ENCODE data around the gene FILIP1.

Gene FILIP1

DNA sequence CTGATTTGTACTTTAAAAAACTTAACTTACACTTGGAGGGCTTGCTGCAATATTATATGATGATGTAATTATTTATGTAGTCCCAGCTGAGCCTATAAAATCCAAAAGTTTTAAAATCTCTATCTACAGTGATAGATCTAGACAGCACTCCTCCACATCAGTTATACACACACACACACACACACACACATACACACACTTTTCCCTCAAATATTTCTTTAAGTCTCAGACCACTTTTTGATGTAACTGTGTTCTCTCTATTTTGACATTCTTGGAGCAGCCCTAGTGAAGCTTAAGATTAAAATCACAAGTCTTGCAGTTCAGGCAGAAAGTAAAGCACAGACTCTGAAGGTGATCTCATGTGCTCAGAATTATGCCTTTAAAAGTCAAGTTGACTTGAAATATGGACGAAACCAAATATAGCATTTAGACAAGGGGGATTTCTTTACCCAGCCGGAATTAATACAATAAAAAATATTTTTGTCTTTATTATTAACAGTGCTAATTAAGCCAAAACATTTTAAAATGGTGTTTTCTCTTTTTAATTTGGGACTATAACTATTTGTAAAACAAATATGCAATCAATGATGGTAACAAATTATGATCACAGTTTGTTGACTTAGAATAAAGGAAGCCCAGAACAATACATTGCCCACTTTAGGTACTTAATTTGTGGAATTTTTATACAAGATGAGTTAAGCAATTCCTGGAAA is 145.5 kb downstream of the FILIP1 start:
- no peak for DNase-seq (ENCODE audit: low read depth)
- TF ChIP-seq CTCF (conservative IDR thresholded peaks at IDR 0.05; ENCODE audit: control insufficient read depth, insufficient read depth, low read depth, low read length), result no peak
- H3K4me3 ChIP-seq (ENCODE audit: control insufficient read depth, low read depth, low read length), result no peak overlapping the region

- no peak overlapping the region for H3K4me3 ChIP-seq (ENCODE audit: control insufficient read depth, low read depth, low read length)
- TF ChIP-seq CTCF (conservative IDR thresholded peaks at IDR 0.05; ENCODE audit: control insufficient read depth, insufficient read depth, low read depth, low read length), result no peak
- DNase-seq (ENCODE audit: low read depth), result no peak
These were observed 148.2 kb downstream of the FILIP1 start for GRCh38 chr6:75345413-75345812.

DNA sequence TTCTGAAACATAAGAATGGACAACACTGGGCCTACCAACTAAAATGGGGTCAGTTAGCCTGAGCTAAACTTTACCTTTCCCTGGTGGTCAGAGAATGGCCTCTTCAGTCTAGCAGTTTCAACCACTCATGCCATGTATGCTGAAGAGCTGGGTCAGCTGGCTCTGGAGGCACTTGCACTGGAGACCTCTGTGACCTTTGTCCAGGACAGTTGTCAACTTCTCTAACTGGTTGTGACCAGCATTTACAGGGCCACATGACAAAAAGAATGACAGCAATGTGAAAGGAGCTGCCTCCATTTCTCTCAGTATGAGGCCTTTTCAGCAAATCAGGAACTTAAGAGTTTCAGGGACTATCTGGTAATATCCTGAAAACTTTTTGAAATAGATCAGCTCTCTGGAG is 149.1 kb downstream of the FILIP1 start:
- no peak for DNase-seq (ENCODE audit: low read depth)
- no peak for TF ChIP-seq CTCF (conservative IDR thresholded peaks at IDR 0.05; ENCODE audit: control insufficient read depth, insufficient read depth, low read depth, low read length)
- H3K4me3 ChIP-seq (ENCODE audit: control insufficient read depth, low read depth, low read length), result no peak overlapping the region

DNA sequence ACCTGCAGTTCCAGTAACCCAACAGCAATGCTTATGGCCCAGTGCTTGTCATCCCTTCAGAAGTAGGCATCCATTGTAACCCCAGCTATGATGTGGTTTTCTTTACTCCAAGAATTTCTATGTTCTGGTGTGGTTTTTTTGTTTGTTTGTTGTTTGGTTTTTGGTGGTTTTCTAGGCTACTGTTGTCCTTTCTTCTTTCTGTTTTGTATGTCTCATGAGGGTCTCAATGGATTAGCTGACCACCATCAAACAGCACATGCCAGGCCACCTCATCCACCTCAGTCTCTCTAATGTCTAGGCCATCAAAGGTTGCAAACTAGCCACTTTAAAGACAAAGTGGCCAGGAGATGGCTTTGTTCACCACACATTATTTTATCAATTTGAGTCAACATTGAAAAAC is 149.6 kb downstream of the FILIP1 start:
- TF ChIP-seq CTCF (conservative IDR thresholded peaks at IDR 0.05; ENCODE audit: control insufficient read depth, insufficient read depth, low read depth, low read length), result no peak
- H3K4me3 ChIP-seq (ENCODE audit: control insufficient read depth, low read depth, low read length), result no peak overlapping the region
- DNase-seq (ENCODE audit: low read depth), result no peak

DNA sequence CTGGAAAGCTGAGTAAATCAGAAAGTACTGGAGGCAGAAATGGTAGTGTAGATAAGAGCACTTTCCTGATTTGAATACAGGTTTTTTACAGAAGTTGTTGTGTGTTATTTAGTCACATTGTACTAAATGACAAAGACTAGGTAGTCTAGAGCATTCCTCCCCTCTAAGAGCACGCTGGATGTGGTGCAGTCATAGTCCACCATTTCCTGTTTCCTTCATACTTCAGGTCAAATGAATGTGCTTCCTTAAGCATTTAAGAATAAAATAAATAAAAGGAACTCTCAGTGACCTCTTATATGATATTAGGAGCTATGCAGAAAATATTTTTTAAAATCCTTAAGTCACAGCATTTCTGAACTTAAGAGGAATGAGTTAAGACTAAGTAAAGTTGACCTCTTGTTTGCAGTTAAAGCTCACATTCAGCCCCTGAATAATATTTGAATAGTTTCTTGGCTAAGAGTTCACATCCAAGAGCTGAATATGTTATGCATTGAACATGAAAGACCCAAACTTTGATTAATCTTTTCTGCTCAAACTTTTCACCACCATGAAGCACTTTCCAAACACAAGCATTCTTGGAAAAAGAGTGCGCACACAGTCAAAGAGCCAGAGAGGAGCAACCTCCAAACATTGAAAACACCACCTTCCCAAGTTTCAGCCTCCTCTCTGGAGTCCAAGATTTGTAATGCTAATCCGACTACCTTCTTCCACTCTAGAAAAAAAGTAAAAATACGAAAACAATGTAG is 155.6 kb downstream of the FILIP1 start:
- DNase-seq (ENCODE audit: low read depth), result no peak
- H3K4me3 ChIP-seq (ENCODE audit: control insufficient read depth, low read depth, low read length), result no peak overlapping the region
- TF ChIP-seq CTCF (conservative IDR thresholded peaks at IDR 0.05; ENCODE audit: control insufficient read depth, insufficient read depth, low read depth, low read length), result no peak

DNA sequence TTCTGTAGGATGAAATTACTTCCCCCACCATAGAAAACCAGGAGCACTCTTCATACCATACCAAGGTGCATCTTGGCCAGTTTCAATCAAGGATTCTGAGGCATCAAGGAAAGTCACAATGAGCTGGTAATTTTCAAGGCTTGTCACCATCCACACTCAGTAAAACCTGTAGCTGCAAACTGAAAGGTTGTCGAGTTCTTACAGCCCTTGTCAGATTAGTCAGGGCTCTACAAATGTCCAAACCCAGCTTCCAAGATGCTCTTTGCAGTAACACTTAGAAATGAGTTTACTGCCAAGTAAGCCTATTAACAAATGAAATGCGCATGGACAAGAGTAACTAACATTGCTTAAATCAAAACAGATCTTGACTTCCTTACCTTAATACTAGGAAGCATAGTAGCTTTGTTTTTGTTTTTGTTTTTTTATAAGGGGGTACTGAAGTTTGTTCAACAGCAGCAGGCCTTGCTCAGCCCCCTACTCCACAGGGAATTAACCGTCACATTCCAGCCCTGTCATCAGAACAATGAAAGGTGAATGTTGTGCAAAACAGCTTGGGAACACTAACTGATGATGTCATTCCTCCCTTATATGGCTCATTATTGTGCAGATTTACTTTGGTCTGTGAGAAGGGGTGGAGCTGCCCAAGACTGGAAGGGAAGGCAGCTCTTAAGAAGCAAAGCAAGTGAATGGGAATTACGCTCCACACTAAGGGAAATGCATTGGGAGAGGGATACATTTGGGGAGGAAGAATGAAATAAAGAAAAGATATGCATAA is 159.1 kb downstream of the FILIP1 start:
- peak; percentile 95 for DNase-seq (ENCODE audit: low read depth)
- TF ChIP-seq CTCF (conservative IDR thresholded peaks at IDR 0.05; ENCODE audit: control insufficient read depth, insufficient read depth, low read depth, low read length), result no peak
- no peak overlapping the region for H3K4me3 ChIP-seq (ENCODE audit: control insufficient read depth, low read depth, low read length)
